Stimulated activated memory B cell treated with anti-CD40 and anti-IgM and Interleukin-4, amounts not matched to agents 10 μg/mL and 1 μg/mL and 100 μg/mL, for 72 hours (primary cell): Measurements from ENCODE around the gene PAK4.

Experiments
- ATAC-seq: fragments of 150-1000 bp; cut with Tn5 transposase; 2 replicates; pipeline ENCODE4 v1.10.0; 2021
- H3K27ac Mint-ChIP-seq: one replicate; pipeline ENCODE4 v1.8.0; 2022; ENCODE audit warnings: mild to moderate bottlenecking, mixed read lengths
- H3K27me3 Mint-ChIP-seq: one replicate; pipeline ENCODE4 v1.8.0; 2022; ENCODE audit warnings: mixed read lengths
- H3K36me3 Mint-ChIP-seq: one replicate; pipeline ENCODE4 v1.8.0; 2022; ENCODE audit warnings: mixed read lengths
- H3K4me1 Mint-ChIP-seq: one replicate; pipeline ENCODE4 v1.8.0; 2022; ENCODE audit warnings: mixed read lengths
- H3K4me3 Mint-ChIP-seq: one replicate; pipeline ENCODE4 v1.8.0; 2022; ENCODE audit warnings: mild to moderate bottlenecking, moderate library complexity, mixed read lengths
- H3K9me3 Mint-ChIP-seq: one replicate; pipeline ENCODE4 v1.8.0; 2022; ENCODE audit warnings: mixed read lengths

The PAK4 gene

GRCh38 chr19:39146091-39146490, 20.5 kb downstream of the PAK4 start:
- ATAC-seq, result no peak
- Mint-ChIP-seq H3K4me3 (no peak overlapping the region), H3K36me3 (peaks cover 5% of the 10 kb centered on the region), H3K27ac (no peak overlapping the region), H3K4me1 (peaks cover 62% of the 10 kb centered on the region), H3K9me3 (no peaks in the 10 kb centered on the region), H3K27me3 (no peaks in the 10 kb centered on the region)

- no peak for ATAC-seq
- Mint-ChIP-seq H3K4me3 (no peak overlapping the region), H3K27me3 (no peaks in the 10 kb centered on the region), H3K9me3 (no peaks in the 10 kb centered on the region), H3K27ac (no peak overlapping the region), H3K36me3 (peaks cover 5% of the 10 kb centered on the region), H3K4me1 (peaks cover 55% of the 10 kb centered on the region)
Measured at GRCh38 chr19:39146686-39147450, 21.3 kb downstream of the PAK4 start.

GRCh38 chr19:39147480-39147879, 21.9 kb downstream of the PAK4 start:
- no peaks in the 10 kb centered on the region for H3K27me3 Mint-ChIP-seq
- H3K4me3 Mint-ChIP-seq, result no peak overlapping the region
- peaks cover 5% of the 10 kb centered on the region for H3K36me3 Mint-ChIP-seq
- peaks cover 52% of the 10 kb centered on the region for H3K4me1 Mint-ChIP-seq
- H3K9me3 Mint-ChIP-seq, result no peaks in the 10 kb centered on the region
- ATAC-seq, result no peak
- H3K27ac Mint-ChIP-seq, result no peak overlapping the region

GRCh38 chr19:39148939-39149529, 23.4 kb downstream of the PAK4 start:
- Mint-ChIP-seq H3K27ac (no peak overlapping the region), H3K9me3 (no peaks in the 10 kb centered on the region), H3K4me1 (peaks cover 45% of the 10 kb centered on the region), H3K27me3 (no peaks in the 10 kb centered on the region), H3K4me3 (no peak overlapping the region), H3K36me3 (peaks cover 11% of the 10 kb centered on the region)
- ATAC-seq, result no peak

- no peak overlapping the region for H3K4me3 Mint-ChIP-seq
- peaks cover 36% of the 10 kb centered on the region for H3K4me1 Mint-ChIP-seq
Measured at GRCh38 chr19:39150235-39150634, 24.6 kb downstream of the PAK4 start.

GRCh38 chr19:39150807-39151600, 25.4 kb downstream of the PAK4 start:
- Mint-ChIP-seq H3K27ac (no peak overlapping the region), H3K9me3 (no peaks in the 10 kb centered on the region), H3K4me1 (peaks cover 32% of the 10 kb centered on the region), H3K36me3 (peaks cover 13% of the 10 kb centered on the region), H3K27me3 (no peaks in the 10 kb centered on the region), H3K4me3 (no peak overlapping the region)
- ATAC-seq, result no peak

More at GRCh38 chr19:39150235-39150634, 24.6 kb downstream of the PAK4 start:
- H3K27ac Mint-ChIP-seq, result no peak overlapping the region
- ATAC-seq, result no peak
- H3K27me3 Mint-ChIP-seq, result no peaks in the 10 kb centered on the region
- peaks cover 13% of the 10 kb centered on the region for H3K36me3 Mint-ChIP-seq
- no peaks in the 10 kb centered on the region for H3K9me3 Mint-ChIP-seq

GRCh38 chr19:39152066-39152465, 26.5 kb downstream of the PAK4 start:
- Mint-ChIP-seq H3K27ac (no peak overlapping the region), H3K4me1 (peaks cover 24% of the 10 kb centered on the region), H3K4me3 (no peak overlapping the region), H3K27me3 (no peaks in the 10 kb centered on the region), H3K36me3 (peaks cover 13% of the 10 kb centered on the region), H3K9me3 (no peaks in the 10 kb centered on the region)
- ATAC-seq, result no peak

- H3K4me1 Mint-ChIP-seq, result peaks cover 32% of the 10 kb centered on the region
- no peaks in the 10 kb centered on the region for H3K27me3 Mint-ChIP-seq
- peaks cover 12% of the 10 kb centered on the region for H3K36me3 Mint-ChIP-seq
- no peaks in the 10 kb centered on the region for H3K9me3 Mint-ChIP-seq
- ATAC-seq, result no peak
- H3K4me3 Mint-ChIP-seq, result no peak overlapping the region
- H3K27ac Mint-ChIP-seq, result no peak overlapping the region
Measured at GRCh38 chr19:39154100-39154628, 28.6 kb downstream of the PAK4 start.

- Mint-ChIP-seq H3K27ac (no peak overlapping the region), H3K4me3 (no peak overlapping the region), H3K9me3 (no peaks in the 10 kb centered on the region), H3K27me3 (no peaks in the 10 kb centered on the region), H3K36me3 (peaks cover 13% of the 10 kb centered on the region), H3K4me1 (peaks cover 37% of the 10 kb centered on the region)
- ATAC-seq, result no peak
Measured at GRCh38 chr19:39154629-39155100, 29.1 kb downstream of the PAK4 start.

GRCh38 chr19:39155114-39155700, 29.6 kb downstream of the PAK4 start:
- Mint-ChIP-seq H3K4me1 (peaks cover 37% of the 10 kb centered on the region), H3K27ac (no peak overlapping the region), H3K36me3 (peaks cover 13% of the 10 kb centered on the region), H3K4me3 (no peak overlapping the region), H3K27me3 (no peaks in the 10 kb centered on the region), H3K9me3 (no peaks in the 10 kb centered on the region)
- ATAC-seq, result peak; percentile 31

- Mint-ChIP-seq H3K27ac (no peak overlapping the region), H3K36me3 (peaks cover 13% of the 10 kb centered on the region), H3K9me3 (no peaks in the 10 kb centered on the region), H3K27me3 (no peaks in the 10 kb centered on the region), H3K4me3 (no peak overlapping the region), H3K4me1 (peaks cover 34% of the 10 kb centered on the region)
- no peak for ATAC-seq
Measured at GRCh38 chr19:39155741-39156140, 30.2 kb downstream of the PAK4 start.

GRCh38 chr19:39156326-39157230, 31.0 kb downstream of the PAK4 start:
- Mint-ChIP-seq H3K4me1 (peaks cover 32% of the 10 kb centered on the region), H3K4me3 (no peak overlapping the region), H3K27me3 (no peaks in the 10 kb centered on the region), H3K9me3 (no peaks in the 10 kb centered on the region), H3K27ac (no peak overlapping the region), H3K36me3 (peaks cover 13% of the 10 kb centered on the region)
- no peak for ATAC-seq

GRCh38 chr19:39157275-39157996, 31.9 kb downstream of the PAK4 start:
- H3K27me3 Mint-ChIP-seq, result no peaks in the 10 kb centered on the region
- peaks cover 13% of the 10 kb centered on the region for H3K36me3 Mint-ChIP-seq
- peaks cover 38% of the 10 kb centered on the region for H3K4me1 Mint-ChIP-seq
- no peak overlapping the region for H3K4me3 Mint-ChIP-seq
- no peak overlapping the region for H3K27ac Mint-ChIP-seq
- no peak for ATAC-seq
- H3K9me3 Mint-ChIP-seq, result no peaks in the 10 kb centered on the region

GRCh38 chr19:39157997-39158389, 32.4 kb downstream of the PAK4 start:
- no peak for ATAC-seq
- Mint-ChIP-seq H3K9me3 (no peaks in the 10 kb centered on the region), H3K4me3 (no peak overlapping the region), H3K4me1 (peaks cover 43% of the 10 kb centered on the region), H3K27ac (no peak overlapping the region), H3K27me3 (no peaks in the 10 kb centered on the region), H3K36me3 (peaks cover 13% of the 10 kb centered on the region)
